ENCODE data around the gene NT5C2.
"Not testable (repeated sequence)": the region's sequence is repeated elsewhere in the genome, so short reads cannot be mapped to it uniquely, and the experiment has no call there.

The NT5C2 gene

DNA sequence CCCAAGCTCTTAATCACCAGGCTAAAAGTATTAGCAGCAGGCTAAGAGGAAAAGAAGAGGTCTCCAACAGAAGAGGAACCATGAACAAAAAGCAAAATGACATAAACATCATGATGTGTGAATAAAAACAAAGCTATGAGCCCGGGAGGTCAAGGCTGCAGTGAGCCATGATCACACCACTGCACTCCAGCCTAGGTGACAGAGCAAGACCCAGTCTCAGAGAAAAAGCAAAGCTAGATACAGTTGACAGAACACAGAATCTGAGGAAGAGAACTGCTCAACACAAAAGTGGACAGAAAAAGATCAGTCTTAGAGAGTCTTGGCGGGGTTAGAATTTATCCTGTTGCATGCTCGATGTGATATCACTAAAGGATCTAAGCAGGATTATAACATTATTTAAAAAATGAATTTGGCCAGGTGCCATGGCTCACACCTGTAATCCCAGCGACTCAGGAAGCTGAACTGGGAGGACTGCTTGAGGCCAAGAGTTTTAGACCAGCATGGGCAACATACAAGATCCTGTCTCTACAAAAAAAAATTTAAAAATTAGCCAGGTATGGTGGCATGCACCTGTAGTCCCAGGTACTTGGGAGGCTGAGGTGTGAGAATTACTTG is 37.5 kb downstream of the NT5C2 start:
- no peak for DNase-seq

DNA sequence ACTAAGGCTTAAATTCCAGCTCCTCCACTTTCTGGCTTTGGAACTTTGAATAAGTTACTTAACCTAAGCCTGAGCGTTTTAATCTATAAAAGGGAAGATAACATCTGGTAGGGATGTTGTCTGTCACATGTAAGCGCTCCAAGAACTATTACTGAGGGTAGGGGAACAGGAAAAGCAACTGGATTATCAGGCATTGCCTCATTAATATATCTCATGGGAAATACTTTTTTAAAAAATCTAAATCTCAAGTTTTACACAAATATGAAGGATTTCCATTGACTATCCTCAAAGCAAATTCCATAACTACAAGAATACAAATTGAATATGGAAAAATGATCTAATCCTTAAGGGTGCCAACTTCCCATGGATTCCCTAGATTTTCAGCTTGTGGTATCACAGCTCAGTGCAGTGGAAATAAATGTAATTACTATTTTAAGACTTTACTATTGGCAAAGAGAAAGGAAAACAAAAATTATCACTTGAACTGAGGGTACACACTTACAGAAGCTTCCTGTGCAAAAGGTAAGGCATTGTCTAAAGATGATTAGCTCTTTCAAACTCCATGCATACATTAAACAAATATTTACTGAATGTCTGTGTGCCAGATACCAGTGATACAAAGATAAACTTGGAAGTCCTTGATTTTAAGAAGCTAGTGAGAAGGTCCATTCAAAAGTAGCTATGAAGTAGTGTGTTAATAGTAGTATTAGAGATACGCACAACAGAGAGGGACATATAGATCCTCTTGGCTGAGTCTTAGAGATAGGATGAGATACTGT is 38.4 kb downstream of the NT5C2 start:
- DNase-seq = no peak

DNA sequence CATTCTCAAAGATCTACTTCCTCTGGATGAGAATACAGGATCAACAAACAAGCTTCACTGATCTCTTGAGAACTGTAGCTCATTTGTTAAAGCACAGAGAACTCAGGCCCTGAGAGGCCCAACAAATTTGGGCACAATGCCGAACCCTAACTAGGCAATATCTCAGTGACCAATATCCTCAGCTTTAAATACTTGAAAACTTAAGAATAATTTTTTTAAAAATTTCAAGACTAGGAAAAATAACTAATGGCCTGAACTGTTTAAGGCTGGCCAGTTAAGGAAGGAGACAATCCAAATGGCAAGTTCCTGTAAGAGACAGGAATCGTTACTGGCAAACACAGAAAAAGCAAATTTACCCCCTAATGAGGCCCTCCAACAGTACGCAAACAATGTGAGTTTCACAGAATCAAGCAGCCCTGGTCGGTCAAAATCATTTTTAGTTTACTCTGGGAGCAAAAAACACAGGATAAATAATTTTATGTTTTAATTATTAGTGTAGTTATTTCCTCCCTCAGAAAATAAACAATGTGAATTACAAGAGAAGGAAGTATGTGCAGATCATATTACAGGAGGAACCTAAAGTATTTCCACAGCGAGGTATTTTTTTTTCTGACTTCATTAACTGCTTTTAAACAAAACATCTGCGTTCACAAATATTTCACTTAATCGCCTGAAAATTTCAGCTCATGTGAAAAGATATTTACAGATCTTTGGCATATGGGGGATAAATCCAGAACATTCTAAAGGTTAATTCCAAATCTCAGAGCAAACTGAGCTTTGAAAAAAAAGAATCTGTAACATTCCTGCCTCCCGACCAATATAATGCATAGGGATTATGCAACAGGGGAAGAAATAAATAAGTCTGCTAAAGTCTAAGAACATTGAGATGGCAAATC is 39.5 kb downstream of the NT5C2 start:
- DNase-seq = peak; percentile 70

DNA sequence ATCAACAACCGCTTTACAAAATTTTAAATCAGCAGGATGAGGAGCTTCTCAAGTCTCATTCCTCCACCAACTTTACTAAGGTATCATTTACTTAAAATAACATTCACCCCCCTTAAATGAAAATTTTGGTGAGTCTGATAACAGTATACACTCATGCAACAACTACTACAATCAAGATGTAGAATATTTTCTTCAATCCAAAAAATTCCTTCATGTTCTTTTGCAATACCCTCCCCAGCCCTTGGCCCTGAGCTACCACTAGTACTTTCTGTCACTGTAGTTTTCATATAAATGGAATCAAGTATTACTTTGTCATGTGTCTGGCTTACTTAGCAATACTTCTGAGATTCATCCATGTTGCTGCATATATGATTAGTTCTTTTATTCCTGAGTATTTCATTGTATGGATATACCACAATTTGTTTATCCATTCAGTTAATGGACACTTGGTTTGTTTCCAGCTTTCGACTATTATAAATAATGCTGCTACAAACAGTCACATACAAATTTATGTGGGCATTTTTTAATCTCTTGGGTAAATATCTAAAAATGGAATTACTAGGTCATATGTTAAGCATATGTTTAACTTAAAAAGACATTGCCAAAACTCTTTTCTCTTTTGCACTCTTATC is 43.0 kb downstream of the NT5C2 start:
- no peak for DNase-seq

DNA sequence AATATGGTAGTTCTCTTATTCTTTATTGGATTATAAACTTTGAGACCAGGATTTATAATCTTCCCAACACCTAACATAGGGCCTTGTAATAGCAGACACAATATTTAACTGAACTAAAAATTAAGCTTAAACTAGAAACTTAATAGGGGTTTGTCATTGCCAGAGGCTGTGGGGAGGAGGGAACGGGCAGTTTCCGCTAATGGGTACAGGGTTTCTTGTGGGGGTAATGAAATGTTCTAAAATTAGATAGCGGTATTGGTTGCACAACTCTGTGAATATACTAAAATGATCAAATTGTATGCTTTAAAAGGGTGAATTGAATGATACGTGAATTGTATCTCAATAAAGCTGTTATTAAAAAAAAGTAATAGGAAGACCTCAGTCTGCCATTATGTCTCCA is 45.4 kb downstream of the NT5C2 start:
- no peak for DNase-seq

DNA sequence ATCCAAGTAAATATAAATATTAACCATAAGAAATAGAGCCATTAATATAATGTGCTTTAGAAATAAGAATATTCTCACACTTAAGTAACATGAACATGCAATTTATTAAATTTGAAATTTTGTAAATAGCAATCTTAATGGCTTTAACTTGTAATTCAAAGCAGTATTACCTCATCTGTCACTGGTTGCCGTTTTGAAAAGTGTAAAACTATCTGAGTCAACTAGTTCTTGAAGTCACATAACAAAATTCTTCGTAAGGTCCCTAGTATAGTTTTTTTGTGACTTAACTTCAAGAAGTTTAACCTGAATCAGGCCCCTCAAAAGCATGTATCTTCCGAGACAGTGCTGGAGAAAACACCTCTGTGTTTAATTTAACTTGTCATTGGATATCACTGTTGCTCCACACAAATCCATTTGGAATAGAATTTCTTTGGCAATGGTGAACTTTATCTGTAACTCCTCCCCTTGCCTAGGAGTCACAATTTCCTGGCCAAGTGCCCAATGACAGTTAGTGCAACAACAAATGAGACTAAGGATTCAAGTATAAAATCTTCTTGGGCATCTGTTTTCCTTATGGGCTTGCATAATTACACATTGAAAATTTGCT is 47.1 kb downstream of the NT5C2 start:
- DNase-seq = no peak

DNA sequence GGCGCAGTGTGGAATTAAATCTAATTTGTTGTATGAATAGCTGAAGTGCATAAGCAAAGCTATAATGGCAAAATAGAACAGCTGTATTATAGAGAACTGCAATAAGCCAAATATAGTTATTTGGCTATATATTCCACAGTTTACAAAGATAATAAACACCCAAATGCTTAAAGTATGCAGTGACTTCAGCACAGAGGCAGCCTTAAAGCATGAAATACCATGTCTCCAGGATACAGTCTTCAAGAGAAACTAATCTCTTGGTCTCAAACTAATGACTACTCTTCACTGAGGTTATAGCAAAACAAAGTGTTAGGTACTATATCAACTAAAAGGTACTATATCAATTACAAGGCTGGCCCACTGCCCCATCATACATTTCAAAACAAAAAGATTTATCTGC is 48.0 kb downstream of the NT5C2 start:
- DNase-seq = no peak

DNA sequence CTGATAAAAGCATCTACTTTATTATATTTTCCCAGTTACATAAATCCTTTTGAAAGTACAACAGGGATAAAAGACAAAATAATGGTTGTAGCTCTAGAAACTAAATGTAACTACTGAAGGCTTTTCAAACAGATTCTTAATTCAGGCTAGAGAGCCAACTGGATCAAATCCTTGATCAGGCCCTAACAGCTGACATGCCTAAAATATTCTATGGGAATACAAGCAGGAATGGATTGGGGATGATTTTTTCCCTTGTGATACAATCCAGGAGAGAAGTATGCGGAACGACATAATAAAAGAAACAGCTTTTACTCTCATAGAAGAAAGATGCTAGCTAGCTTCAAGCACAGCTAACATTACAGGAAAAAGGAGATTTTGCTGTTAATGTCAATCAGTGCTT is 49.0 kb downstream of the NT5C2 start:
- DNase-seq = no peak

DNA sequence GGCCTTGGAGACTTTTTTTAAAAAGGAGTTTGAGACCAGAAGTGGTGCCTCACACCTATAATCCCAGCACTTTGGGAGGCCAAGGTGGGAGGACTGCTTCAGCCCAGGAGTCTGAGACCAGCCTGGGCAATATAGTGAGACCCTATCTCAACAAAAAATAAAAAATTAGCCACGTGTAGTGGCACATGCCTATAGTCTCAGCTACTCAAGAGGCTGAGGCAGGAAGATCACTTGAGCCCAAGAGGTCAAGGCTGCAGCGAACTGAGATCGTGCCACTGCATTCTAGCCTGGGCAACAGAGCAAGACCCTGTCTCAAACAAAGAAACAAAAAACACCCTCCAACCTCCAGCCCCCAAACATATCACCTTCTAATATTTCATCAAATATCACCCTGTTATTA is 49.4 kb downstream of the NT5C2 start:
- DNase-seq = not testable (repeated sequence)

DNA sequence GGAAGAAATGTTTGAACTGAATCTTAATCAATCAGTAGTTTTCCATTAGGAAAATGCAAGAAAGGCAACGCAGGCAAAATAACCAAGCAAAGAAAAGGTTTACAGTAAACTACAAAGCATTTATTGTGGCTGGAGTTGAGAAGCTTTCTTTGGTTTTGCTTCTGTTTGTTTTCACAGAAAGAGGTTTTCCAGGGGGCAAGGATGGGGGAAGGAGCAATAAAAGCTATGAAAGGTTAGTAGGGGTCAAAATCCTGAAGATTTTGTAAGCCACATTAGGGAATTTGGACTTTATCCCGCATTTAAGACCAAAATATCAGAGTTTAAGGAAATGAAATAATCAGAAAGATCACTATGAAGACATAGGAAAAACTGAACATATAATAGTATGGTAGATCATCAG is 51.1 kb downstream of the NT5C2 start:
- no peak for DNase-seq

DNA sequence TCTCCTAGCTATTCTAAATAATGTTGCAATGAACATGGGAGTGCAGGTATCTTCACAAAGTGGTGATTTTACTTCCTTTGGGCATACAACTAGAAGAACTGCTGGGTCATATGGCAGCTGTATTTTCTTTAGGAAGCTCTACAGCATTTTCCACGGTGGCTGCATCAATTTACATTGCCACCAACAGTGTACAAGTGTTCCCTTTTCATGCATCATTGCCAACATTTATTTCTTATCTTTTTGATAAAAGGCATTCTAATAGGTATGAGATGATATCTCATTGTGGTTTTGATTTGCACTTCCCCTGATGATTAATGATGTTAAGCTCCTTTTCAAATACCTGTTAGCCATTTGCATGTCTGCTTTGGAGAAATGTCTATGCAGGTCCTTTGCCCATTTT is 52.6 kb downstream of the NT5C2 start:
- DNase-seq = no peak

DNA sequence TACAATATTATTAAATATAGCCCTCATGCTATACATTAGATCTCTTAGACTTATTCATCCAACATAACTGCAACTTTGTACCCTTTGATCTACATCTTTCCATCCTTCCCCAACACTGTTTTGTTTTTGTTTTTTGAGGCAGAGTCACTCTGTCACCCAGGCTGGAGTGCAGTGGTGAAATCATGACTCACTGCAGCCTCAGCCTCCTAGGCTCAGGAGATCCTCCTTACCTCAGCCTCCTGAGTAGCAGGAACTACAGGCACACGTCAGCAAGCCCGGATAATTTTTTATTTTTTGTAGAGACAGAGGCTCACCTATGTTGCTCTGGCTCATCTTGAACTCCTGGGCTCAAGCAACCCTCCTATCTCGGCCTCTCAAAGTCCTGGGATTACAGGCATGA is 53.3 kb downstream of the NT5C2 start:
- no peak for DNase-seq

DNA sequence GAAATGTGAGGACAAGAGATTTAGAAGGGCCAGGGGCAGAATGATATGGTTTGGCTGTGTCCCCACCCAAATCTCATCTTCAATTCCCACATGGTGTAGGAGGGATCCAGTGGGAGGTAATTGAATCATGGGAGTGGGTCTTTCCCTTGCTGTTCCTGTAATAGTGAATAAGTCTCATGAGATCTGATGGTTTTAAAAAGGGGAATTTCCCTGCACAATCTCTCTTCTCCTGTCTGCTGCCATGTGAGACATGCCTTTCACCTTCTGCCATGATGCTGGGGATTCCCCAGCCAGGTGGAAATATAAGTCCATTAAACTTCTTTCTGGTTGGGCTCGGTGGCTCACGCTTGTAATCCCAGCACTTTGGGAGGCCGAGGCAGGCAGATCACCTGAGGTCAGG is 57.9 kb downstream of the NT5C2 start:
- not testable (repeated sequence) for DNase-seq

DNA sequence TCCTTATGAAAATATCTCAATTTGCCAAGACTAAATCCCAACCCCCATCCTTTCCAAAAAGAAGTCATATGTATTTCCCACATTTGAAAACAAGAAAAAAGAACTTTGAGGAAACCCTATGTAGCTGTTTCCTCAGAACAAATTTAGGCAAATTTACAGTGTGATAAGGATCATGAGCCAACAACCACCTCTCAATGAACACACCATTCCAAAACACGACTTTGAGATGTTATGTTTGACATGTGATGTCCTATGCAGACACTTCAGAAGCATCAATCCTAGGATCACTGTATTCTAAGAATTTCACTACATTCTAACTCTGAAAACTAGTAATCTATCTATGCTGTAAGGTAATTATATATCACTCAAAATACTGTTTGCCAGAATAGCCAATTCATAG is 62.2 kb downstream of the NT5C2 start:
- DNase-seq = no peak

DNA sequence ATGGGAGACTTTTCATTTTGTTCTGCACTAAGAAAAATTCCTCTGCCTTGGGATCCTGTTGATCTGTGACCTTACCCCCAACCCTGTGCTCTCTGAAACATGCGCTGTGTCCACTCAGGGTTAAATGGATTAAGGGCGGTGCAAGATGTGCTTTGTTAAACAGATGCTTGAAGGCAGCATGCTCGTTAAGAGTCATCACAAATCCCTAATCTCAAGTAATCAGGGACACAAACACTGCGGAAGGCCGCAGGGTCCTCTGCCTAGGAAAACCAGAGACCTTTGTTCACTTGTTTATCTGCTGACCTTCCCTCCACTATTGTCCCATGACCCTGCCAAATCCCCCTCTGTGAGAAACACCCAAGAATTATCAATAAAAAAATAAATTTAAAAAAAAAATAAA is 62.9 kb downstream of the NT5C2 start:
- not testable (repeated sequence) for DNase-seq

DNA sequence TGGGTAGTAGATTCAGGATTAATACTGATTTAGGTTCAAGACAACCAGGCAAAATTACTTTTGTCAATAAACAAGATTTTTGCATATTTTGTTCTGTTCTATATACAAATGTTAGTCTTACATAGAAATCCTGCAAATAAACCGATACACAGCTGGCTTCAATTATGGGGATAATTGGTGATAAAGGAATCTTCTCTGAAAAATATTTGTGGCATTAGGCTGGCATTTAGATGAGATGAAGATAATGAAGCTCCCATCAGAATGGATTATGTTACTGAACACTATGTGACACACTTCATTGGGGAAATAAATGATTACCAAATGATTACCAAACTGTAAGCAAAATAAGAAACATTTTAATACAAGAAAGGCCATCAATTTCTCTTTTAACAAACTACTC is 65.8 kb downstream of the NT5C2 start:
- DNase-seq = no peak

DNA sequence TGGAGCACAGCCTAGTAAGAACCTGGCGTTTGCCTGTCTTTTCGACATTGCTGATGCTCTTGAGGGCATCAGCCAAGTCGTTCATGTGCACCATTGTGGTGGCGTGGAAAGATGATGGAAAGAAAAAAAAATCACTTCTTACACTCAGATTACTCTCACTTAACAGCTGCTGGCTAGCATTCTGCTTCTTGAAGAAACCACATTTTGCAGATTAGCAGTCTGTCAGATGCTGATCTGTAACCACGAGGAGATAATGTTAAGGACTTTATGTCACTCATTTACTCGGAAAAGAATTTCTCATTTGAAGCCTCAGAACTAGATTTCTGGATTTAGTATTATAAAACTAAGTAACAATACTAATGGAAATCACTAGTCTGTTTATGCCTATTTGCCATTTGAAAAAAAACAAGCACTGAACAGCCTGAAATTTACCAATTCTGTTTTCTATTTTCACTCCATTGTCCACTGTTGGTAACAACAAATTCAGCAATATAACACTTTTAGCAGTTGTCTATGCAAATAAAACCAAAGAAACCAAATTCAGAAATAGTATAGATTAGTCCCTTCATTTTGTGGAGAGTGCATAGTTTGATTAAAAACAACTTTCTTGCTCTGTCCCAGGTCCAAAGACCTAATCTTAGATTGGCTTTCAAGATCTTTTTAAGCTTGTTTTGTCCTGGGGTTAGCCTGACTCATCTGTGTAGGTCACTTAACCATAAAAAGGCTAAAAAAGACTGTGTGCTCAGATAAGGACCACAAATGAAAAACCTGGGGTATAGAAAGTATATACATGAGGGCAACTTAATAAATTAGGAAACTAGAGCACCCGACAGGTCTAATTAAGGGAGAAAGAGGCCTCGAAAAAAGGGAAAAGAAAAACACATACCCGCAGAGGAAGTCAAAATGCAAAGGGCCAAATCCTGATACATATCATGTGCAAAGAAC is 67.5 kb downstream of the NT5C2 start:
- no peak for DNase-seq

DNA sequence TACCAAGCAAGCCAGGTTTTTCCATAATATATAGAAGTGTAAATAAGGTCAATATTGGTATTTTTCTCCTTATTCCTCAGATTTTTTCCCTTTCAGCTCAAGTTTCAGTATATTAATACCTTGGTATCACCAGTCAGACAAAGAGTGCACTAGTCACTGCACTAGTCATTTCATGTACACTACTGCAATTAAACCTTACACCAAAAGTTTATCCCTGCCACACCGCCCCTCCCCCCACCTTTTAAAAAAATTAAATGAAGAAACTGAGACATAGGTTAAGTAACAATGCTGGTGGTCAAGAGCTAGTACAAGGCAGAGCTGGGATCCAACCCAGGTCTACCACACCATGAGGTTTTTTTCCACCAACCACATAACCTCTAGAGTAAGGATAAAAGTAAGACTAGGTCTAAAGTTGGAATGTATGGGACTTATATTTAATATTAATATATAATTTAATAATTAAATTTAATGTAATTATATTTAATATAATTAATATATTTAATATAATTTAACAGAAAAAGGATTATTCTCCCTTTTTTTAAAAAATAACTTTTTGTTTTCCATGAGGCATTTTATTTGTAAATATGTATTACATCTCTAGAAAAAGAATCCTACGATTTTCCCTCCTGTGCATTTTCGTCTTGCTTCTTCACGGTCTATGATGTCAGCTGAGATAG is 68.5 kb downstream of the NT5C2 start:
- no peak for DNase-seq

DNA sequence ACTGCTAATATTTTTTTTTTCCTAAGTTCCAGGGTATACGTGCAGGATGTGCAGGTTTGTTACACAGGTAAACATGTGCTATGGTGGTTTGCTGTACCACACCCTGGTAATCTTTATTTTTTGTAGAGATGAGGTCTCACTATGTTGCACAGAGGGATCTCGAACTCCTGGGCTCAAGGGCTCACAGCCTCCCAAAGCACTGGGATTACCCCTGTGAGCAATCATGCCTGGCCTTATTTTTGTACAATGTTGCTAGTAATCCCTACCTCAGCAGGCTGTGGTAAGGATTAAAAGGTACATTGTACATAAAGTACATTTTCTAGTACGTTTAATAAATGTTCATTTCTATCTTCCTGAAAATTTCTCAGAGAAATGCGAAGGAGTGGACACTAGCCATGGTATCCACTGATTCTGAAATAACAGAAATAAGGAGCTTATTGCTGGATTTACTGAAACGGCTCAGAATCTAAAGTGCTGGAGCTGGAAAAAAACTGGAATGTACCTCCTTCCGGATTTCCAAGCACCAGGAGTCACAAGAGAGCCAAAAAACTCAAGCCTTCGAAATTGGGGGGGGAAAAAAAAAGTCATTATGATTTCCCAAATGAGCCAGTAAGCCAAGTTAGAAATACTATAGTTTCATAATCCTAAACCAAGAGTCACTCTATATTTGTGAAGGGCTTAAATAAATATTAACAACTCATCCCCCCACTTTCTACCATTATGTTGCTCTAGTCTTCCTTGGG is 69.6 kb downstream of the NT5C2 start:
- DNase-seq = no peak

All from midbrain (tissue), 1 donor.